SK-N-MC (cell line): ENCODE data around the gene YKT6.

Experiments used
- DNase-seq: peaks from one replicate; pipeline ENCODE4 v3.0.0-alpha.2; 2011; ENCODE audit warnings: low read depth, low spot score
- H3K27ac ChIP-seq: fragments of 200-600 bp; sonication (generic); 2 replicates; pipeline ENCODE4 v1.5.1; 2016; ENCODE audit warnings: mixed run types
- H3K36me3 ChIP-seq: fragments of 200-600 bp; sonication (generic); 2 replicates; pipeline ENCODE4 v1.6.1; 2017; ENCODE audit warnings: antibody characterized with exemption, low read length, mixed read lengths; ENCODE audit not compliant: insufficient read depth
- H3K4me3 ChIP-seq: fragments of 200-600 bp; sonication (generic); 2 replicates; pipeline ENCODE4 v1.5.1; 2016
- H3K9ac ChIP-seq: fragments of 200-600 bp; sonication (generic); 2 replicates; pipeline ENCODE4 v1.8.0; 2017; ENCODE audit warnings: mixed run types, mixed read lengths; ENCODE audit not compliant: insufficient read length
- H3K9me3 ChIP-seq: fragments of 200-600 bp; sonication (generic); 2 replicates; pipeline ENCODE4 v1.6.1; 2017; ENCODE audit warnings: low read depth, mild to moderate bottlenecking, antibody characterized with exemption, low read length, moderate library complexity, mixed read lengths
- EZH2 ChIP-seq: fragments of 200-600 bp; sonication (generic); IDR thresholded peaks from one replicate; pipeline ENCODE4 v1.6.1; 2017; ENCODE audit warnings: antibody characterized with exemption
- FOXP2 ChIP-seq: optimal IDR thresholded peaks from 2 replicates; pipeline ENCODE3; 2011; ENCODE audit warnings: mild to moderate bottlenecking, moderate library complexity; ENCODE audit not compliant: insufficient read depth; ENCODE audit errors: extremely low read length, control extremely low read depth
- POLR2AphosphoS5 ChIP-seq: IDR thresholded peaks from 2 replicates; pipeline ENCODE4 v1.6.1; 2012; ENCODE audit warnings: mild to moderate bottlenecking, low read depth, low read length, borderline replicate concordance

YKT6 gene

GRCh38 chr7:44258865-44259546 lies 58.2 kb downstream of the YKT6 start:
- Histone ChIP-seq H3K36me3 (no peaks in the 10 kb centered on the region), H3K4me3 (no peak overlapping the region), H3K9ac (no peak overlapping the region), H3K9me3 (no peaks in the 10 kb centered on the region), H3K27ac (no peak overlapping the region)
- TF ChIP-seq POLR2AphosphoS5, result no peak
- no peak for TF ChIP-seq EZH2
- TF ChIP-seq FOXP2, result no peak
- no peak for DNase-seq

DNA sequence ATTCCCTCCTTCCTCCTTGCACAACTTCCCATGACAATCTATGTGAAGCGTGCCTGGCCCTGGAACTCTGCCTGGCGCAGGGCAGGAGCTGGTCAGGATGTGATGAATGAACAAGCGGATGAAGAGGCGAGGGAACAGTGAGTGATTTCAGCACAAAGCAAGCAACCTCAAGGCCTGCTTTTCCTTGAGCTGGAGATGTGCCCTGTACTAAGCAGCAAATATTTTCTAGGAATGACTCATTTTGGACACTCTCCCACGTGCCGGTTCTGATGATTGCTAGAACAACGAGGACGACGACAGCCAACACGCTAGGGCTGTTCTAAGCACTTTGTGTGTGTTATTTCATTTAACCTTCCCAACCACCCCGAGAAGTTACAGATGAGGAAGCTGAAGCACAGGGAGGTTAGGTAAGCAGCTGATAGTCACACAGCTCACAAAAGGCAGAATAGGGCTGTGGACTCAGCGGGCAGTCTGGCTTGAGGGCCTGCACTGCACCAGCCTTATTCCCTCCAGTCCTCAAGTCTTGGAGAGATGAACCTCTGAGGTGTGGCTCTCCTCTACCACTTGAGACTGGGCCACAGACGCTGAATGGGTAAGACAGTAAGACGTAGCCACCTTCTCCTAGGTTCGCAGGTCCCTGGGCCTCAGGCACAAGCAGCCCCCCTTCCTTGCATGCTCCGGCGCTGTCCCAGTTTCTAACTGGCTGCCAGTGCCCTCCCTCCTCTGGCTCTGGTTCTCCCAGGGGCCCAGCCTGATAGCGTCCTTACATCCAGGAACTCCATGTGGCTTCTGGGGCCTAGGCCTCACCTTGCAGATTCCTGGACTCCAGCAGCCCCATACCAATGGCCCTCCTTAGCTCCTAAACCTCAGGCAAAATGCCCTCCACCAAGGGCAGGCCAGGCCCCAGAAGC lies 59.0 kb downstream of the YKT6 start:
- Histone ChIP-seq H3K27ac (no peak overlapping the region), H3K9me3 (no peaks in the 10 kb centered on the region), H3K36me3 (no peaks in the 10 kb centered on the region), H3K9ac (no peak overlapping the region), H3K4me3 (no peak overlapping the region)
- TF ChIP-seq POLR2AphosphoS5, result no peak
- TF ChIP-seq EZH2, result no peak
- TF ChIP-seq FOXP2, result no peak
- DNase-seq, result no peak

- H3K27ac ChIP-seq, result no peak overlapping the region
- H3K36me3 ChIP-seq, result no peaks in the 10 kb centered on the region
- TF ChIP-seq EZH2, result no peak
- TF ChIP-seq POLR2AphosphoS5, result no peak
- TF ChIP-seq FOXP2, result no peak
- H3K4me3 ChIP-seq, result no peak overlapping the region
- DNase-seq, result no peak
- no peak overlapping the region for H3K9ac ChIP-seq
- H3K9me3 ChIP-seq, result no peaks in the 10 kb centered on the region
Observed at GRCh38 chr7:44261240-44261639, 60.5 kb downstream of the YKT6 start.

- no peak for TF ChIP-seq EZH2
- no peak for TF ChIP-seq POLR2AphosphoS5
- no peak for TF ChIP-seq FOXP2
- no peaks in the 10 kb centered on the region for H3K36me3 ChIP-seq
- H3K9me3 ChIP-seq, result no peaks in the 10 kb centered on the region
- no peak for DNase-seq
- no peak overlapping the region for H3K27ac ChIP-seq
- no peak overlapping the region for H3K4me3 ChIP-seq
- H3K9ac ChIP-seq, result no peak overlapping the region
Observed at GRCh38 chr7:44262031-44262430, 61.3 kb downstream of the YKT6 start.

GRCh38 chr7:44263326-44264082 lies 62.7 kb downstream of the YKT6 start:
- Histone ChIP-seq H3K9ac (no peak overlapping the region), H3K27ac (no peak overlapping the region), H3K4me3 (no peak overlapping the region), H3K36me3 (no peaks in the 10 kb centered on the region), H3K9me3 (no peaks in the 10 kb centered on the region)
- DNase-seq, result no peak
- TF ChIP-seq EZH2 (no peak), POLR2AphosphoS5 (no peak), FOXP2 (no peak)
